Measurements from ENCODE around the gene ABAT. TPM values are rescaled to one million over a fixed set of nuclear protein-coding genes. Genes with fewer than 3 reads are reported as not detected.

Gene ABAT
- total RNA-seq, 2 experiments from 2014 or later = 2.0 to 6.7 TPM

DNA sequence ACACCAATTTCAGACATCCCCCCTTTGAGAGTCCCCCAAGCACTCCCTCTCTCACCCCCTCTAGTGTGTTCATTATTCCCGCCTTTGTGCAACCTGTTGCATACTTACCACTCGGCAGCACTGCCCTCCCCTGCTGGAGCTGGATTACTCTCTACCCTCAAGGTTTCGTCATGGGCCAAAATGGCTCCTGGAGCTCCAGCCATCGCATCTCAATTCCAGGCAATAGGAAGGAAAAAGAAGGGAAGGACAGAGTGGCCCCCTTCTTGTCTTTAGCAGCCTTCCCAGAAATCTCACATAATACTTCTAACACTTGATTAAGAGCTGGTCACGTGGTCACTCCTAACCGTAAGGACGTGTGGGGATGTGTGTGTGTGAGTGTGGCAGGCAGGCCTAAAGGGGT lies 102.8 kb downstream of the ABAT start:
- H3K79me2 ChIP-seq (ENCODE audit: insufficient read depth, low read depth, low read length) = no peaks in the 10 kb centered on the region
- H3K36me3 ChIP-seq (ENCODE audit: insufficient read depth, low read length) = no peaks in the 10 kb centered on the region
- intact Hi-C loops (cut with micrococcal nuclease; ENCODE audit: unreplicated experiment) = no loop called here
- H3K4me2 ChIP-seq (ENCODE audit: low read length) = no peak overlapping the region
- POLR2A ChIA-PET = interaction anchor here (0.7 kb wide), 1 partner anchor 1028 kb away, joined by 8 read pairs; no protein-coding TSS in a partner anchor
- H4K20me1 ChIP-seq (ENCODE audit: insufficient read depth, low read length) = no peaks in the 10 kb centered on the region
- no peaks in the 10 kb centered on the region for H3K9me2 ChIP-seq (ENCODE audit: insufficient read depth, low read length)
- H3K9me3 ChIP-seq (ENCODE audit: low read length) = no peaks in the 10 kb centered on the region
- BruUV-seq (replicated peaks) = no TSS peak
- no peak overlapping the region for H3K4me3 ChIP-seq (ENCODE audit: low read depth, low read length, poor library complexity, severe bottlenecking)
- no peaks in the 10 kb centered on the region for H3K4me1 ChIP-seq (ENCODE audit: insufficient read depth, low read length, poor library complexity, severe bottlenecking)
- no peak overlapping the region for H2AFZ ChIP-seq (ENCODE audit: low read length)
- no peak overlapping the region for H3K27ac ChIP-seq (ENCODE audit: low read depth, low read length, poor library complexity, severe bottlenecking)
- CTCF ChIA-PET (ENCODE audit: unreplicated experiment) = no interaction called here
- no peak for DNase-seq (ENCODE audit: low spot score)
- TF ChIP-seq CTCF (conservative IDR thresholded peaks at IDR 0.05; ENCODE audit: low read length) (no peak), EZH2phosphoT487 (IDR thresholded peaks at IDR 0.05; ENCODE audit: borderline replicate concordance, low read depth, low read length) (no peak)

GRCh38 chr16:8781797-8782196 lies 107.4 kb downstream of the ABAT start:
- DNase-seq (ENCODE audit: low spot score) = no peak
- TF ChIP-seq CTCF (conservative IDR thresholded peaks at IDR 0.05; ENCODE audit: low read length) (no peak), EZH2phosphoT487 (IDR thresholded peaks at IDR 0.05; ENCODE audit: borderline replicate concordance, low read depth, low read length) (no peak)
- ChIA-PET POLR2A (no interaction called here), CTCF (ENCODE audit: unreplicated experiment) (no interaction called here)
- BruUV-seq (replicated peaks) = no TSS peak
- Histone ChIP-seq H3K4me3 (ENCODE audit: low read depth, low read length, poor library complexity, severe bottlenecking) (no peak overlapping the region), H3K9me3 (ENCODE audit: low read length) (no peaks in the 10 kb centered on the region), H3K79me2 (ENCODE audit: insufficient read depth, low read depth, low read length) (no peaks in the 10 kb centered on the region), H3K36me3 (ENCODE audit: insufficient read depth, low read length) (no peaks in the 10 kb centered on the region), H3K9me2 (ENCODE audit: insufficient read depth, low read length) (no peaks in the 10 kb centered on the region), H3K27ac (ENCODE audit: low read depth, low read length, poor library complexity, severe bottlenecking) (no peak overlapping the region), H3K4me1 (ENCODE audit: insufficient read depth, low read length, poor library complexity, severe bottlenecking) (no peaks in the 10 kb centered on the region), H4K20me1 (ENCODE audit: insufficient read depth, low read length) (no peaks in the 10 kb centered on the region), H2AFZ (ENCODE audit: low read length) (no peak overlapping the region), H3K4me2 (ENCODE audit: low read length) (no peak overlapping the region)
- intact Hi-C loops (cut with micrococcal nuclease; ENCODE audit: unreplicated experiment) = no loop called here

DNA sequence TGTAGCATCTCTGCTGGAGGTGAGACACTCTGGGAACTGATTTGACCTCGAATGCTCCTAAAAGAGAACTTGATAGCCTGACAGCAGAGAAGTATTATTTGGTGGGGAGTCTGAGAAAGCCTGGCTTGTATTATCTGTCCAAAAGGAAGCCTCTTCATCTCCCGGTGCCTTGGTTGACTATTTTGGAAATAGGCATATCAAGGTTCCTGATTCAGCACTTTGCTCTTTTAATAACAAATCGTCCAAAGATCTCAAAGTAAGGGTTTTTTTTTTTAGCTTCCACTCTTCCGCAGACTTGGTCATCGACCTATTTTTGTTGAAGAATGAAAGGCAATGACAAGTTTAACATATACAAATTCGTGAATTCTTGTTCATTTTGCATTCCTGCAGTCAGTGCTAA lies 108.3 kb downstream of the ABAT start:
- Histone ChIP-seq H3K9me3 (ENCODE audit: low read length) (no peaks in the 10 kb centered on the region), H3K36me3 (ENCODE audit: insufficient read depth, low read length) (no peaks in the 10 kb centered on the region), H3K27ac (ENCODE audit: low read depth, low read length, poor library complexity, severe bottlenecking) (no peak overlapping the region), H4K20me1 (ENCODE audit: insufficient read depth, low read length) (no peaks in the 10 kb centered on the region), H3K4me2 (ENCODE audit: low read length) (no peak overlapping the region), H3K9me2 (ENCODE audit: insufficient read depth, low read length) (no peaks in the 10 kb centered on the region), H3K79me2 (ENCODE audit: insufficient read depth, low read depth, low read length) (no peaks in the 10 kb centered on the region), H3K4me1 (ENCODE audit: insufficient read depth, low read length, poor library complexity, severe bottlenecking) (no peaks in the 10 kb centered on the region), H2AFZ (ENCODE audit: low read length) (no peak overlapping the region), H3K4me3 (ENCODE audit: low read depth, low read length, poor library complexity, severe bottlenecking) (no peak overlapping the region)
- BruUV-seq (replicated peaks) = no TSS peak
- no peak for DNase-seq (ENCODE audit: low spot score)
- intact Hi-C loops (cut with micrococcal nuclease; ENCODE audit: unreplicated experiment) = no loop called here
- CTCF ChIA-PET (ENCODE audit: unreplicated experiment) = no interaction called here
- TF ChIP-seq EZH2phosphoT487 (IDR thresholded peaks at IDR 0.05; ENCODE audit: borderline replicate concordance, low read depth, low read length) (no peak), CTCF (conservative IDR thresholded peaks at IDR 0.05; ENCODE audit: low read length) (no peak)
- POLR2A ChIA-PET = no interaction called here

Data from OCI-LY7 (cell line).